ENCODE data around the gene ADAMTSL5. TPM values are rescaled to one million over a fixed set of nuclear protein-coding genes. Genes with fewer than 3 reads are reported as not detected.
"Not testable (repeated sequence)": the region's sequence is repeated elsewhere in the genome, so short reads cannot be mapped to it uniquely, and the experiment has no call there.

ADAMTSL5 gene
- total RNA-seq, 4 donors from 2014 or later, result 0.27 to 5.1 (median 2.5) TPM

DNA sequence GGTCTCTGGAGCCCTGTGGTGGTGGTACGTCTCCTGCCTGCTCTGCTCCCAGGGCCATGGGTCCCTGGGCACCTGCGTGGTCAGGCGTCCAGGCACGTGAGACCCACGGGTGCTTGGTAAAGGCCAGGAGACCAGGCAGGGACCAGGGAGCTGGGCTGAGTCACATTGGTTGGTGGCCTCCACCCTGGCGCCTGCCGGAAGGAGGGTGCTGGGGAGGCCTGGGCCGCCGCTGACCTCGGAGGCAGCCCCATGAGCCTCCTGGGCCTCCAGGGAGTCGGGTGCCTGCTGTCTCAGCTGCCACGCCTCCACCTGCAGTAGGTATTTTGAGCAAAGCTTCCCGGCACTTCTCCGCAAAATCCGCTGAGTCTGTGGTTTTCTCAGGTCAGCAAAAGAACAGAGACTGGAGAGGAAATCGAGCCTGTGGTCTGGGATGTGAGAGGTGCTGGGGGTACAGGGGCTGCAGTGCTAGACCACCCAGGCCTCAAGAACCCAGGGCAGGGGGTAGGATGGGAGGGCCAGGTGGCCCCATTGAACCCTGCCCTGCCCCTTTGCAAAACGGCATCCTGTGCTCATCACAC lies 7.5 kb upstream of the ADAMTSL5 start:
- H3K36me3 ChIP-seq, result no peaks in the 10 kb centered on the region
- H3K27me3 ChIP-seq, result peaks cover 7% of the 10 kb centered on the region
- TF ChIP-seq POLR2A (IDR thresholded peaks at IDR 0.05), result no peak
- TF ChIP-seq, protein P1, sequence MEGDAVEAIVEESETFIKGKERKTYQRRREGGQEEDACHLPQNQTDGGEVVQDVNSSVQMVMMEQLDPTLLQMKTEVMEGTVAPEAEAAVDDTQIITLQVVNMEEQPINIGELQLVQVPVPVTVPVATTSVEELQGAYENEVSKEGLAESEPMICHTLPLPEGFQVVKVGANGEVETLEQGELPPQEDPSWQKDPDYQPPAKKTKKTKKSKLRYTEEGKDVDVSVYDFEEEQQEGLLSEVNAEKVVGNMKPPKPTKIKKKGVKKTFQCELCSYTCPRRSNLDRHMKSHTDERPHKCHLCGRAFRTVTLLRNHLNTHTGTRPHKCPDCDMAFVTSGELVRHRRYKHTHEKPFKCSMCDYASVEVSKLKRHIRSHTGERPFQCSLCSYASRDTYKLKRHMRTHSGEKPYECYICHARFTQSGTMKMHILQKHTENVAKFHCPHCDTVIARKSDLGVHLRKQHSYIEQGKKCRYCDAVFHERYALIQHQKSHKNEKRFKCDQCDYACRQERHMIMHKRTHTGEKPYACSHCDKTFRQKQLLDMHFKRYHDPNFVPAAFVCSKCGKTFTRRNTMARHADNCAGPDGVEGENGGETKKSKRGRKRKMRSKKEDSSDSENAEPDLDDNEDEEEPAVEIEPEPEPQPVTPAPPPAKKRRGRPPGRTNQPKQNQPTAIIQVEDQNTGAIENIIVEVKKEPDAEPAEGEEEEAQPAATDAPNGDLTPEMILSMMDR (IDR thresholded peaks at IDR 0.05), result no peak
- H3K9me3 ChIP-seq, result no peaks in the 10 kb centered on the region
- DNase-seq, result no peak
- WGBS, 2 donors, result 76 to 77% methylated on average over 7 to 13 of the region's 17 CpGs
- H3K4me1 ChIP-seq, result peaks cover 0 to 7% of the 10 kb centered on the region in 2 donors
- intact Hi-C loops (cut with DNase I), result loop anchor here (10.0 kb wide), 1 partner anchor 235 kb away; the partner anchor contains the start of gene EFNA2
- H3K27ac ChIP-seq, result no peak overlapping the region
- H3K4me3 ChIP-seq (replicated peaks in 1 of 3), result no peak overlapping the region

- not testable (repeated sequence) for H3K27me3 ChIP-seq; DNase-seq; H3K27ac ChIP-seq; H3K9me3 ChIP-seq; H3K36me3 ChIP-seq; H3K4me3 ChIP-seq (replicated peaks in 1 of 3); H3K4me1 ChIP-seq
- intact Hi-C loops (cut with DNase I), result loop anchor here (10.0 kb wide), 1 partner anchor 235 kb away; the partner anchor contains the start of gene EFNA2
- 89 to 91% methylated on average over 7 to 8 of the region's 8 CpGs for WGBS, 2 donors
These were observed 7.0 kb upstream of the ADAMTSL5 start for GRCh38 chr19:1519802-1520201.

DNA sequence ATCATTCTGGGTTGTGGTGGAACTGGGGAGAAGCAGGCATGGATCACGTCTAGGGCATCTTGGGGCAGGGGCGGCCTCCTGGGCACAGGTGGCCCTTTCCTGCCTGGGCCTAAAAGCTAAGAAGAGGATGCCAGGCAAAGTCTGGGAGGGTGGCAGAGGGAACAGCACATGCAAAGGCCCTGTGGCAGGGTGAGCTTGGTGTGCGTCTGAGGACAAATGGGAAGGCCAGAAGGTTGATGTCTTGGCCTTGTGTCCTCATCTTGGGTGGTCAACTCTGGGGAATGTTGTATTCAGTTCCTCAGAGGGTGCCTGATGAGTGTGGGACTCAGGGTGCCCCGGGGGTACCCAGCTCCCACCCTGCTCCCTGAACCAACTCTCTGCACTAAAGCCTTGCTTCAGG lies 5.7 kb upstream of the ADAMTSL5 start:
- TF ChIP-seq, protein P1 (IDR thresholded peaks at IDR 0.05), result no peak
- TF ChIP-seq POLR2A (IDR thresholded peaks at IDR 0.05), result no peak
- Histone ChIP-seq H3K36me3 (no peaks in the 10 kb centered on the region), H3K9me3 (no peaks in the 10 kb centered on the region), H3K27ac (no peak overlapping the region), H3K27me3 (peaks cover 9% of the 10 kb centered on the region), H3K4me3 (replicated peaks in 1 of 3) (no peak overlapping the region), H3K4me1 (peaks cover 0 to 3% of the 10 kb centered on the region in 2 donors)
- 84 to 90% methylated on average over 3 to 4 of the region's 4 CpGs for WGBS, 2 donors
- intact Hi-C loops (cut with DNase I), result no loop called here
- no peak for DNase-seq

GRCh38 chr19:1516395-1516753 lies 3.6 kb upstream of the ADAMTSL5 start:
- intact Hi-C loops (cut with DNase I), result no loop called here
- Histone ChIP-seq H3K27ac (no peak overlapping the region), H3K27me3 (peaks cover 6% of the 10 kb centered on the region), H3K9me3 (no peaks in the 10 kb centered on the region), H3K4me3 (replicated peaks in 1 of 3) (no peak overlapping the region), H3K4me1 (peaks cover 0 to 11% of the 10 kb centered on the region in 2 donors), H3K36me3 (no peaks in the 10 kb centered on the region)
- TF ChIP-seq, protein P1 (IDR thresholded peaks at IDR 0.05), result no peak
- WGBS, 2 donors, result 69 to 70% methylated on average over 8 of the region's 8 CpGs
- no peak for DNase-seq

DNA sequence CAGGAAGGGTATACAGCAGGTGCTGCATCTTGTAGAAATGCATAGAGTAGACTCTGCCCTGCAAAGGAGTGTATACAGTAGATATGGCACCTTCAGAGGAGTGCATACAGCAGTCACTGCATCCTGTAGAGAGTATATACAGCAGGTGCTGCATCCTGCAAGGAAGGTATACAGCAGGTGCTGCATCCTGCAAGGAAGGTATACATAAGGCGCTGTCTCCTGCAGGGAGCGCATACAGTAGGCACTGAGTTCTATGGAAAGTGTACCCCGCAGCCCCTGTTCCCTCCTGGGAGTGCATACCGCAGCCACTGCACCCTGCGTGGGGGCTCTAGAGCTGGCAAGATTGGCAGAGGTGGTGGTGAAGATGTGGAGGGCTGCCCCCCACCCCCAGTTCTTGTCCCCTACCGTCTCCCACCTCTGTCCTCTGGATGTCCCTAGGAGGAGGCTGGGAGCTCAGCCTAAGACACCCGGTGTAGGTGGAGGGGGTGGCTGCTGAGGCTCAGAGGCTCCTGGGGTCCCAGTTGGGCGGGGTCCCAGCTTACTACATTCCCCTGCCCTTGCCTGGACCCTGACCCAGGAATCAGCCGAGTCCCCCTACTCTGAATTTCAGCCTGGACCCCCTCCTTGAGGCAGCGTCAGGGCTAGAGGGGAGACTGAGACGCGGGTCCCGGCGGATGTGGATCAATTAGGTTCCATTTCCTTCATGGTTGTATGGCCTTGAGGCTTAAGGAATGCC lies 2.3 kb upstream of the ADAMTSL5 start:
- H3K27me3 ChIP-seq, result peaks cover 6% of the 10 kb centered on the region
- H3K36me3 ChIP-seq, result no peaks in the 10 kb centered on the region
- no peak overlapping the region for H3K27ac ChIP-seq
- TF ChIP-seq POLR2A (IDR thresholded peaks at IDR 0.05), result no peak
- TF ChIP-seq, protein P1 (IDR thresholded peaks at IDR 0.05), result no peak
- no peaks in the 10 kb centered on the region for H3K9me3 ChIP-seq
- intact Hi-C loops (cut with DNase I), result no loop called here
- 73 to 74% methylated on average over 11 to 13 of the region's 14 CpGs for WGBS, 2 donors
- H3K4me3 ChIP-seq (replicated peaks in 1 of 3), result no peak overlapping the region
- no peak for DNase-seq
- peaks cover 0 to 11% of the 10 kb centered on the region in 2 donors for H3K4me1 ChIP-seq
